ENCODE data around the gene IDUA.
"Not testable (repeated sequence)": the region's sequence is repeated elsewhere in the genome, so short reads cannot be mapped to it uniquely, and the experiment has no call there.

Gene IDUA

DNA sequence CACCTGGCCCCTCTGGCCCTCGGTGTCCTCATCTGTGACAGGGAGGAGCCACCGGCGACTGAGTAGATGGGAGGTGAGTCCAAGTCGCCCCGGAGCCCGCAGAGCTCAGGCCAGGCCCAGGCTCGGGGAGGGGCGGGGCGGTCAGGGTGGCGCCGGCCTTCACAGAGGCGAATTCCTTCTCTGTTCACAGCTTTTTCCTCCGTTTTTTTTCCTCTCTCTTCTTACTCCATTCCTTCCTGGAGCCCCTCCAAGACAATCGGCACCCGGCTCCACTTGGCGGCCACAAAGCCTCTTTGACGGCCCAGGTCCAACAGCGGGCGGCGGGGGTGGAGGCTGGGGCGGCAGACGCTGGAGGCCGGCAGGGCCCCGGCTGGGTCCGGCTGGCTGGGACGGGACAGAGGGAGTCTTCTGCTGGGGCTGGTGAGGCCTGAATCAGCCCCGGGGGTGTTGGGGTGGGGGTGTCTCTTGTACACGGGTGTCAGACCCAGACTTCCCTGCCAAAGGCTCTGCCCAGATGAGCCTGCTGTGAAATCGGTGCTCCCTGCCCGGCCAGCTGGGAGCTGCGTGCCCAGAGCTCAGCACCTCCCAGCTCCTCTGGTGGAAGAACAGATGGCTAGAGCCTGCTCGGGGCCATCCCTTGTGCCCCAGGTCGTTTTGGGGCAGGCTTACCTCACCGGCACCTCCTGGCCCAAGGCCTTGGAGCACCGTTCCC is 47.2 kb downstream of the IDUA start:
- DNase-seq: no peak

DNA sequence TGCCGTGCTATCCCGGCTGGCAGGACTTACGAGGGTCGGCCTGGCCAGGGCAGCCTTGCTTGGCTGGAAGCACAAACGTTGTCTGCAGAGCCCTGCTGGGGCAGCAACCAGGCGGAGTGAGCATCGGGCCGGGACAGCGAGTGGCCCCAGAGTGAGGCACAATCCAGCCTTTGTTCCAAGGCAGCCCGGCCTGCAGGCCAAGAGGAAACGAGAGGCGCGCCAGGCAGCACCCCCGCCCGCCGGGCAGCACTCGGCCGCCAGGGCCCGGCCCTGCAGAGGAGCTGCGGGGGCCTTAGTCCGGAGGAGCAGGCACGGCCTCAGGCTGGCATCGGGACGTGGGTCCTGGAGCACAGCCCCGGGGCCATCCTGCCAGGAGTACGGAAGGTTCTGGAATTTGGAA is 48.7 kb downstream of the IDUA start:
- DNase-seq: no peak

DNA sequence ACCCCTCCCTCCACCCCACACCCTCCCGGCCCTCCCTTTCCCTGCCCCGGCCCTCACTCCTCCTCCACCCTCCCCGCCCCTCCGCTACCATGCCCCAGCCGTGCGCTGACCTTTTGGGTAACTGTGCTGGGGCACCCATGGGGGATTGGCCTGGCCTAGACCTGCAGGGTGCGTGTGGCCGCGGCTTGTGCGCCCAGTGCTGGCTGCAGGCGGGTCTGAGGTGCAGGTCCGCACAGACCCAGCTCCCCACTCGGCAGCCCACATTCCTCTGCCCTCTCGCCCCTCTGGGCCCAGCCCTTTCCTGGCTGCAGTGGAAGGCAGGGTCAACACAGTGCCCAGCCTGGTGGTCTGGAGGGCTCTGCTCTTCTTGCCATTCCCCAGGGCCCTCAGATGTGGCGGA is 49.3 kb downstream of the IDUA start:
- no peak for DNase-seq

DNA sequence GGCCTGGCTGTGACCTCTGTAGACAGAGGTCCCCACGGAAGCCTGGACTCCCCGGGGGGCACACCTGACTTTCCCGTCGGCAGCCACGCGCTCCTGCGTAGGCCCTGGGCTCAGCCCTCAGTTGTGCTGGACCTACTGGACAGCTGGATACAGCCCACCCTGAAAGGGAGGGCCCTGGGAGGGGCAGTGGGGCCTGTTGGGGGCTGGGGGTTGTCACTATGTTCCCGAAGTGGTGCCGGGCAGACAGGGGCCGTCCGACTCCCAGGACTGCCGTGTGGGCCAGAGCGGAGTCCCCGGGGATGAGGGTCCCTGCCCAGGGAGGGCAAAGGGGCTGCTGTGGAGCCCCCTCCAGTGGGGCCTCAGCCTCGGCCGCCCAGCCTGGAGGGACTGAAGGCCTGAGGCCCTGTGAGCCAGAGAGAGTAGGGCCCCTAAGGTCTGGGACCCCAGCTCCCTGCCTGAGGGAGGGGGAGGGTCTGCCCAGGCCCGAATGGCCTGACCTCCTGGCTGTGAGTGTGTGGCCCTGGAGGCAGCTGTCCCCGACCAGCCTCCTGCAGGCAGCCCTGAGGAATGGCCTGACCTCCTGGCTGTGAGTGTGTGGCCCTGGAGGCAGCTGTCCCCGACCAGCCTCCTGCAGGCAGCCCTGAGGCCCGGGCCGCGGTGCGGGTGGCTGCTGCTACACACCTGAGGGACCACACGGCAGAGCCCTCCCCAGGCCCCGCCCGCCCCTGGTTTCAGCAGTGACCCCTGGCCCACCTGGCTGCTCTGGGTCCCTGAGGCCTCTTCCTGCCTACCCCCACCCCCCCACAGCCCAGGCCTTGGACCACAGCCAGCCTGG is 50.3 kb downstream of the IDUA start:
- no peak for DNase-seq

DNA sequence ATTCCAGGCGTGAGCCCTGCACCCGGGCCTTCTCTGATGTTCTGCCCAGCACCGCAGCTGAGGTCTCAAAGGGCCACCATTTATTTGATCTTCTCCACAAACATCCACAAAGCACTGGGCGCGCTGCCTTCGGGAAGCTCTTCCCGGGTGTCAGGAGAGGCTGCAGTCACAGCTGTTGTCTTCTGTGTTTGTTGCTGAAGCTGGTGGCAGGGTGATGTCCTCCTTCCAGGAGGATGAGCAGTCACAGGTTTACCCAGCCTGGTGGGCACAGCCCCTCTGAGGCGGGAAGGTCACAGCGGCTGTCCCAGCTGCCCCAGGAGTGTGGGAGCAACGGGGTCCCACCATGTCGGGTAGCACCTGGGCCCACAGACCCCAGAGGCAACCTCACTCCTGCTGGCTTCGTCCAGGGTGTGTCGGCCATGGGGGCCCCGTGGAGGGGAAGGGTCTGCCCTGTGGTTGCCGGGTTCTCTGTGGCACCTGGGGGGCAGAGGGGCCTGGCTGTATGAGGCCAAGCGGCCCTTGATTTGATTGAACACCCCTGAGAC is 52.2 kb downstream of the IDUA start:
- no peak for DNase-seq

DNA sequence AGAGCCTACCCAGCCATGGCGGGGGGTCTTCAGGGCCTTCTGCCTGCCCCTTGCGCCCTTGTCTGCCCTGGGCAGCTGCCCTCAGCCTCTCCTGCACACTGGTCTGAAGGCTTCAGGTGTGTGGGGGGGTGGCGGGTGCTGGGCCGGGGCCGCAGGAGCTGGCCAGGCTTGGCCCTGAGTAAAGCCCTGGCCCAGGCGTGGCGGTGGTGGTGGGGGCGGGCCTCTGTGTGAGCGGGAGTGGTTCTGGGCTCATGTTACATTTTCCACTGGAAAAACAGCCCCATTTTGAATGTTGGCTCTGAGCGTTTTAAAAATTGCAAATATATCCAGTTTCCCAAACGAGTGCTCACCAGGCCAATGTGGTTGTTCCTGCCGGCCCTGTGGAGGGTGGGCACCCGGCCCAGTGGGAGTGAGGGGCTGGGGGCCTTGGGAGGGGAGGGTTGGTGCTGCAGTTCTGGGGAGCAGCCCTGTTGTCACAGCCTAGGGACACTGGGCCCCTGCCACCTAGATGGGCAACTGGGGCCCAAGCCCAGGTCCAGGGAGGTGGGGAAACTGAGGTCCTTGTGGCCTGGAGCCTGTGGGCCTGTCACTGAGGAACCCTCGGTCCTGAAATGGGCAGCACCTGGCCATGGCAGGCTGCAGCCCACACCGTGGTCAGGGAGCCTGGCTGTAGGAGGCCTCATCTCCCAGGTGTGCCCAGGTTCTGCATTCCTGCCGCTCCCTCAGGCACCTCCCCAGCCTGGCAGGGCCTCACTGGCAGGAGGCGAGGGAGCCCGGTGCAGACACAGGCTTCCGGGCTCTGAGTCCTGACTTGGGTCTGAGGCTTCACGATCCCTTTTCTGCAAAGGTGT is 52.9 kb downstream of the IDUA start:
- DNase-seq: no peak

DNA sequence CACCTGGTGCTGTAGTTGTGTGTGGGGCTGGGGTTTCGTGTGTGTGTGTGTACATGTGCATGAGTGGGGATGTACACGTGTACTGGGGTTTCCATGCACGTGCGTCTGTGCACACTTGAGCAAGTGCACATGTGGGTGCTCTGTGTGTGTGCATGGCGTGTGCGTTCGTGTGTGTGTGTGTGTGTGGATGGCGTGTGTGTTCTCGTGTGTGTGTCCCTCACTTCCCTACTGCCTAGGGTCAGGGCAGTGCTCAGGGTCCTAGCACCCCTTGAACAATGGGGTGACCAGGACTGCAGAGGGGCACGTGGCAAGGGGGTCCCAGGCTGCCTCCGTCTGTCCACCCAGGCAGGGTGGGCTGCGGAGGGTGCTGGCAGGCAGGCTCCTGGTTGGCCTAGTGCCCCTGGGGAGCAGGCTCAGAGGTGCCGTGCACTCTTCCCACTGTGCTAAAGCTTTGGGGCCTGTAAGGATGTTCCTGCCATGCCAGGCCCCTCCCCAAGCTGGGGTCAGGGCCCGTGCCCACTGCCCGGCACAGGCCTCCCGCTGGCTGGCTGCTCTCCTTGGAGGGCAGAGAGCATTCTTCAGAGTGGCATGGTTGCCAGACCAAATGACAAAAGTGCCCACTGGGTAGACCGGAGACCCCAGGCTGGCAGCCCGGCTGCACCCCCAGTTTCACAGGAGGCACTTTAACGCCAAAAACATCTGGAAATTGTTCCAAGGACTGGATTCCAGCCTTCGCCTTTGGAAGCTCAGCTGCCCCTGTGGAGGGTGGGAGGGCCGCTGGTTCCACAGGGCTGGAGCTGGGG is 53.7 kb downstream of the IDUA start:
- no peak for DNase-seq

DNA sequence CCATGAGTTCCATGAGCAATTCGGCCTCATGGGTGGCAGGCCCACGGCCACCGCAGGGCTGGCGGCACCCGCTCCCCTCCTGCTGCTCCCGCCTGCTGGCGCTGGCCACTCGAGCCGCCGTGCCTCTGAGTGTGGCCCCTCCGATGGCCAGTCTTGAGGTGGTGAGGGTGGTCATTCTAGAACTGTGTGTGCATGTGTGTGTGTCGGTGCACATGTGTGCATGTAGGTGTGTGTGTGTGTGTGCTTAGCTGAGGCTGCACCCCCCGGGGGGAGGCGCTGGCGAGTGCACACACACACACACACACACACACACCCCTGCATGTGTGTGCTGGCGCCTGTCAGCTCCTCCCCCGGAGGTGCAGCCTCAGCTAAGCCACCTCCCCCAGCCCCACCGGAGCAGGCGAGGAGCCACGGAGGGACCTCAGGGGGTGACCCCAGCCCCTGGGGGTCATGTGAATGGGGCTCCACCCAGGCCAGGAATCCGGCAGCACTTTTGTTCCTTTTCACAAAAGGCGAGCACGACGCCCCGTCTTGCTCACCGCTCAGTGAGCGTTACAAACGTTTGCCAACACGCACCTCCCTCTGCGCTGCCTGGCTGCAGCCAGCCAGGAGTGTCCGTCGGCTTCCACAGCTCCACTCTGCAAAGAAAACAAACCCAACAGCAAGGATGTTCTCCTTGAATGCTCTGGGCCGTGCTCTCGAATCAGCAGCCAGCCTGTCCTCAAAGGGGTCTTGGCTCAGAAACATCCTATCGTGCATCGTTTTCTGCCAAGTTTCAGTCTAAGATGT is 54.5 kb downstream of the IDUA start:
- DNase-seq: no peak

DNA sequence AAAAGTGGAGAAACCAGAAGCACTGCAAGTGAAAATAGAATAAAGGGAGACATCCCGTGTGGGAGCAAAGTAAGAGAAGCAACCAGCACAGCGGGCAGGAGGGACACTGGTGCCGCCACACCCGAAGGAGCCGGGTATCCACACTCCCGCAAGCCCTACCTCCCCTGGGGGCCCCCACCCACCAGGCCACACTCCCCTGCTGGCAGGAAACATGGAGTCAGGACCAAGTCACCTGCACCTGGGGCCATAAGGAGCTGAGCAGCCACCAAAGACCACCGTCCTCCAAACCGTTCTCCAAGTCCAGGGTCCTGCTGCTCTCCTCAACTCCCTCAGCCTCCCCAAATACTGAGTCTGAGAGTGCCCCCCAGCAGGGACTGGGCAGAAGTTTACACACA is 55.1 kb downstream of the IDUA start:
- no peak for DNase-seq

DNA sequence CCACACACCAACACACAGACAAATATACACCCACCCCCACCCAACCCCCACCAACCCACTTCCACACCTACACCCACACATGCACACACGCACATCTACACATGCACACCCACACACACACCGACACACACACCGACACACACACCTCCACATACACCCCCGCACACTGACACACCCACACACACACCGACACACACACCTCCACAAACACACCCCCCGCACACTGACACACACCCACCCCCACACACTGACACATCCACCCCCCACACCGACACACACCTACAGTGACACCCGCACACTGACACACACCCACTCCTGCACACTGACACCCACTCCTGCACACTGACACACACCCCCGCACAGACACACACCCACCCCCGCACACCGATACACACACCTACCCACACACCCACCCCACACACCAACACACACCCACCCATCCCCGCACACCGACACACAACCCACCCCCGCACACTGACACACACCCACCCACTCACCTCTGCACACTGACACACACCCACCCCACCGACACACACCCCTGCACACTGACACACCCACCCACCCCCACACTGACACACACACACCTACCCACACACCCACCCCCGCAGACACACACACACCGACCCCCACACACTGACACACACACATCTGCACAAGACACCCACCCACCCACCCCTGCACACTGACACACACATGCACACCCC is 55.7 kb downstream of the IDUA start:
- DNase-seq: no peak

DNA sequence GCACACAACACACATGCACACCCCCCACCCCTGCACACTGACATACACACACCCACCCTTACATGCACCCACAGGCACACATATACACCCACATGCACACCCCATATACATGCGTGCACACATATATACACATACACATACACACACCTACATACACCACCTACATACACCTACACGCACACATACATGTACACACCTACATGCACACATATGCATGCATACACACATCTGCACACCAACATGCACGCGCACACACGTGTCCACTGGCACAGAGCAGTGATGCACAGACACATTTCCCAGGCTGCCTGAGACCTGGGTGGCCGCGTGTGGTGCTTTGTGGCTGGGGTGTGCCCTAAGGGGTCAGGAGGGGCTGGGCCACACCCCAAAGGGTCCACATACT is 56.3 kb downstream of the IDUA start:
- DNase-seq: no peak

DNA sequence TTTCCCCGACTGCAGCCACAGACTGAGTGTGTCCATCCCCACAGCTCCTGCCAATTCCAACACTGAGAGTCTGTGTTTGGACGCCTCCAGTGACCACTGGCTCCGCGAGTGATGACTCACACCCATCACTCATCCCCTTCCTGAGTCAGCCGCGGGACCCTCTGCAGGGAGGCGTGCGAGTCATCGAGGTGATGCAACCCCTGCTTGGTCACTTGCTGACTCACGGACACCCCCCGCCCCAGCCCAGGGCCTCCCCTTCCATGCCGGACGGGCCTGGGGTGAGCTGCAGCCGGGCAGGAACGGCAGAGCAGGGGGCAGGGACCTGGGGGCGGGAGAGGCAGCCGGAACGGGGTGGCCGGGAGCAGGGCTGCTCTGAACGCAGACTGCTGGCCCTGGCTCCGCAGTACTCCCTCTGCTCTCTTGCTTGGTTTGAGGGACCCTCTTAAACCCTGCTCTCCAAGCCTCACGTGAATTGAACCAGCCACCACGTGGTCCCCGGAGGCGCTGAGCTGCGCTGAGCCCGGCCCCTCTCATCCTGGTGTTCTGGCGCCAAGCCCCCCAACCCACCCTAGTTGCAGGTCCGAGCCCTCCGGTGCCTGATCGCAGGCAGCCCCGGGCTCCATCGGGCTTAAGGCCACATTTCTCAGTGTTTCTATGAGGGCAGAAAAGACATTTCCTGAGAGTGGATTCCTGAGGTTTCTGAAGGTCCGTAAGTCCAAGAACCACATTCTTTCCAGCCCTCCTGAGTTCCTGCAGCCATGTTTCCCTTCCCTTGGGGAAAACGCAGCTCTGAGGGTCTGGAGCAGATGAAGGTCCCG is 57.0 kb downstream of the IDUA start:
- no peak for DNase-seq

DNA sequence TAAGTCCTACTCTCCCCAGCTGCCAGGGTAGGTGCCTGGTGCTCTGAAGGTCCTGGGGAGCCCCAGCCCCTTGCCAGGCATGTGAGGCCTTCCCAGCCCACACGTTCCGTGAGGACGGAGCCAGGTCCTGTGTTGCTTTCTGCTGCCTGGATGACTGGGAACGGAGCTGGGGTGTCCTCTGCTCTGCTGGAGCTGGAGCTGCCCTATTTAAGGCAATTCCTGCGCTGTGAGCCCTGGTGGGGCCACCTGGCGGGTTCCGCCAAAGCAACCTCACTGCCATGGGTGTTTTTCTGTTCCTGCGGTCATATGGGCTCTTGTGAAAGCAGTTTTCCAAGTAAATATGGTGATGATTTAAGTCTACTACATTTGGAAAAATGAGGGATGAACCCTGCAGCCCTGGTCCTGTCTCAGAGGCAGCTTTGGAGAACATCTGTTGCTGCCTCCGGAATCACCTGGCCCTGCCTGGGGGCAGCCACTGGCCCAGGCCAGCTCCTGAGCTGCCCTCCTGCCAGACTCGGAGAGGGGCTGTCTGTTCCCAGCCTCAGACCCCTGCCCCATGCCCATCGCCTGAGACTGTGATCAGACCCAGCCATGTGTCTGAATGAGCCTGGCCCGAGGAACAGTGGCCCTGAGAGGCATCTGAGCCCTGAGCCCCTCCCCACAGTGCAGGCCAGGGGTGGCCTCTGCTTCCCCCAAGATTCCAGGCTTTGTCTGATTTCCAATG is 57.8 kb downstream of the IDUA start:
- no peak for DNase-seq

DNA sequence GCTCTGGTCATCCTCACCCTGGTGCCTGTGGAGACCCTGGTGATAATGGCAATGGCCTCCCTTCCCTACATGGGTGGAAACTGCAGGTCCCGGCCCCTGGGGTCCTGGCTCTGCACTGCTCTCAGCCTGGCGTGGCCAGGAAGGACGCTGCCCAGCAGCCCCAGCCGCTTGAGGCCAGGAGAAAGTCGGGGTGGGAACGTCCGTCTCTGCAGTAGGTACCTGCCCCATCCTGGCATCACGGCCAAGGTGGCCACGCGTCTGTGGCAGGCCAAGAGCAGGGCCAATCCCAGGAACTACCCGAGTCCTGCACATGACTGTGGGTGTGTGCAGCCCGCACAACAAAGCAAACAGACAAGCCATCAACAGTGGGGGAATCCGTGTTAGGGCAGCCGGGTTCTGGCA is 58.4 kb downstream of the IDUA start:
- no peak for DNase-seq

DNA sequence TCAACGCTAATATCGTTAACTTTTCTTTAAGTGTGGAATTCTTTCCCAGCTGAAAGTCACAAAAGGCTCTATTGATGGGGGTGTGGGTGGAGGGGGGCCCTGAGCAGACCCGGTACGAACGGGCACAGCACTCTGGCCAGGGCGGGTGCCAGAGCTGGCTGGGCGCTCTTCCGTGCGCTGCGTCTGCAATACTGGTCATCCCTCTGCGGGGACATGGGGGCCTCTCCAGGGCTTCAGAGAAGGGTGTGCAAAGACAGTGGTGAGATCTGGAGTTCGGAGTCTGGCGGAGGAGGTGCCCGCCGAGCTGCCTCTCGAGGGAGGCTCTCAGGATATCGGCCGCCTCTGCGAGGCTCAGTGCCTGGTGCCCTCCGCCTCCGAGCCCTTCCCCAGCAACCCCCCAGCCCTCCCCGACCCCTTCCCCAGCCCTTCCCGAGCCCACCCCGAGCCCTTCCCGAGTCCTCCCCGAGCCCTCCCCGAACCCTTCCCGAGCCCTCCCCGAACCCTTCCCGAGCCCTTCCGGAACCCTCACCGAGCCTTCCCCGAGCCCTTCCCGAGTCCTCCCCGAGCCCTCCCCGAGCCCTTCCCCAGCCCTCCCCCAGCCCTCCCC is 58.9 kb downstream of the IDUA start:
- no peak for DNase-seq

DNA sequence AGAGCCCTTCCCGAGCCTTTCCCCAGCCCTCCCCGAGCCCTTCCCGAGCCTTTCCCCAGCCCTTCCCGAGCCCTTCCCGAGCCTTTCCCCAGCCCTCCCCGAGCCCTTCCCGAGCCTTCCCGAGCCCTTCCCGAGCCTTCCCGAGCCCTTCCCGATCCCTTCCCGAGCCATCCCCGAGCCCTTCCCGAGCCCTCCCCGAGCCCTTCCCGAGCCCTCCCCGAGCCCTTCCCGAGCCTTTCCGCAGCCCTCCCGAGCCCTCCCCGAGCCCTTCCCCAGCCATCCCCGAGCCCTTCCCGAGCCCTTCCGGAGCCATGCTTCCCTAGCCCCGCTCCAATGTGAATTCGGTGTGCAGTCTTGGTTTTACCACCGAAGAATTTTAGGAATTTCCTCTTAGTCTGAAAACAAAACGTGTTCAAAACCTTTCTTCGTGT is 59.8 kb downstream of the IDUA start:
- not testable (repeated sequence) for DNase-seq

DNA sequence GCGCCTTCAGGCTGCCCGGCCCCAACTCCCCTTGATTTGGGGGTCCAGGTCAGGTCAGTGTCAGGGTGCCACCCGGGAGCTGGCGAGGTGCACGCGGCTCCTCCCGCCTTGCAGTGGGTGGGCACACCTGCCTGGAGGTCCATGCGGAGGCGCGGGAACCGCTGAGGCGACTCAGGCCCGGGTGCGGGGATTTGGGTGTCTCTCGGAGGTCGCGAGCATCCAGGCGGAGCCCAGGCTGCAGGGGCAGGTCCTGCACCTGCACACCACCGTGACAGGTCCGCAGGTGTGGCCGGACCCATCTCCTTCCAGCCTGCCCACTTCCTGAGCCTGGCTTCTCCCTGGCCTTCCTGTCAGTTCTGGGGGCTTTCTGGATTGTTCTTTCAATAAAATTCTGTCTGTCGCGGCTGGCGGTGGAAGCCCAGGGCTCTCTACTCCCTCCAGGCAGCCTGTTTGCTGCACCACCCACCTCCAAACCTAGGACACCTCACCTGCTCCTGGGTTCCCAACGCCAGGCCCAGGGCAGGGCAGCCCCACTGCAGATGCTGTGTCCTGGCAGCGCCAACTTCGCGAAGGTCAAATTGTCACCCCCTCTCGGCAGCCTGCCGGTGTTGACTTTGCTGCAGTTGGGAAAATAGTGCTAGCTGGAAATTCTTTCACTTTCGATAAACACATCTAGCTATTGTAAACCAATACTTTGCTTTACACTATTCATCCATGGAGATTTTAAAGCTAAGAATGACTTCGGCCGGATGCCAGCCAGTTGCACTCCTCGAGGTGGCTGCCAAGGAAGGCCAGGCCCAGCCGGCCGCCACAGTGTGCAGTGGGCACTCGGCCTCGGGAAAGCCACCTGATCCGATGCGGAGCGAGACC is 60.5 kb downstream of the IDUA start:
- no peak for DNase-seq

All from CD4-positive, alpha-beta T cell treated with Interleukin-12 subunit alpha and Interleukin-12 subunit beta, for 1 hour (primary cell).